ENCODE measurements around the gene PPFIBP1.
"Not testable (repeated sequence)": the region's sequence is repeated elsewhere in the genome, so short reads cannot be mapped to it uniquely, and the experiment has no call there.

PPFIBP1 gene

GRCh38 chr12:27592548-27592947 is 68.5 kb downstream of the PPFIBP1 start:
- no peak for DNase-seq (ENCODE audit: low spot score)

GRCh38 chr12:27593266-27593665 is 69.3 kb downstream of the PPFIBP1 start:
- no peak for DNase-seq (ENCODE audit: low spot score)

GRCh38 chr12:27595231-27595642 is 71.2 kb downstream of the PPFIBP1 start:
- no peak for DNase-seq (ENCODE audit: low spot score)

GRCh38 chr12:27598866-27599265 is 74.9 kb downstream of the PPFIBP1 start:
- not testable (repeated sequence) for DNase-seq (ENCODE audit: low spot score)

GRCh38 chr12:27601056-27601828 is 77.2 kb downstream of the PPFIBP1 start:
- DNase-seq (ENCODE audit: low spot score): not testable (repeated sequence)

- no peak for DNase-seq (ENCODE audit: low spot score)
These were observed 78.5 kb downstream of the PPFIBP1 start for GRCh38 chr12:27602516-27602915.

GRCh38 chr12:27604431-27604830 is 80.4 kb downstream of the PPFIBP1 start:
- no peak for DNase-seq (ENCODE audit: low spot score)

- DNase-seq (ENCODE audit: low spot score): no peak
These were observed 83.0 kb downstream of the PPFIBP1 start for GRCh38 chr12:27606986-27607385.

- no peak for DNase-seq (ENCODE audit: low spot score)
These were observed 83.6 kb downstream of the PPFIBP1 start for GRCh38 chr12:27607591-27607990.

GRCh38 chr12:27608890-27609289 is 84.9 kb downstream of the PPFIBP1 start:
- DNase-seq (ENCODE audit: low spot score): no peak

GRCh38 chr12:27610374-27610773 is 86.4 kb downstream of the PPFIBP1 start:
- DNase-seq (ENCODE audit: low spot score): no peak

GRCh38 chr12:27614386-27614785 is 90.4 kb downstream of the PPFIBP1 start:
- no peak for DNase-seq (ENCODE audit: low spot score)

GRCh38 chr12:27614866-27615265 is 90.9 kb downstream of the PPFIBP1 start:
- DNase-seq (ENCODE audit: low spot score): no peak

GRCh38 chr12:27615331-27615891 is 91.4 kb downstream of the PPFIBP1 start:
- no peak for DNase-seq (ENCODE audit: low spot score)

- DNase-seq (ENCODE audit: low spot score): no peak
These were observed 92.5 kb downstream of the PPFIBP1 start for GRCh38 chr12:27616356-27617142.

- DNase-seq (ENCODE audit: low spot score): no peak
These were observed 94.8 kb downstream of the PPFIBP1 start for GRCh38 chr12:27618836-27619235.

- no peak for DNase-seq (ENCODE audit: low spot score)
These were observed 95.3 kb downstream of the PPFIBP1 start for GRCh38 chr12:27619308-27619707.

- no peak for DNase-seq (ENCODE audit: low spot score)
These were observed 96.1 kb downstream of the PPFIBP1 start for GRCh38 chr12:27620121-27620520.

- no peak for DNase-seq (ENCODE audit: low spot score)
These were observed 98.6 kb downstream of the PPFIBP1 start for GRCh38 chr12:27622436-27623195.

GRCh38 chr12:27623645-27624044 is 99.6 kb downstream of the PPFIBP1 start:
- no peak for DNase-seq (ENCODE audit: low spot score)

- DNase-seq (ENCODE audit: low spot score): no peak
These were observed 100.6 kb downstream of the PPFIBP1 start for GRCh38 chr12:27624586-27624985.
